ENCODE data around the gene TAS2R9.
A peak's percentile ranks its signal among the peaks of the same experiment; 100 is the strongest.

The TAS2R9 gene

DNA sequence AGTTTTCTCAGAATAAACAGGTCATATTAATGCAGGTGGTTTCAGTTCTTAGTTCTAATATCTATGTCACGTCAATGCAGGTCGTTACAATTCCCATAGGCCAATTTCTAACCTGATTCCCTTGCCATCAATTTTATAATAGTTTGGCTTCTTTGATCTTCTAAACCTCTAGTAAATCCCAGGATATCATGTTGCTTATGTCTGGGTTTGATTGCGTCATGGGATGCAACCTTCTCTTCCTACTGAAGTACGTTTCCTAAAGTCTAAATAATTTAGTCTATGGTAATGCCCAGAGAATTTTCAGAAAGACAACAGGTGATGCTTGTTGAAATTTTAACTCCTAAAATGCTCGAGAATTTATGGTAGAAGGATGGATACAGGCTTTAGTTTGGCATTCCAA lies 26.7 kb downstream of the TAS2R9 start:
- H3K27me3 ChIP-seq (ENCODE audit: low read depth, low read length) = no peaks in the 10 kb centered on the region
- no peaks in the 10 kb centered on the region for H3K9me3 ChIP-seq (ENCODE audit: insufficient read depth, low read length)
- no peaks in the 10 kb centered on the region for H3K36me3 ChIP-seq (replicated peaks; ENCODE audit: low read depth, low read length)
- no peak for TF ChIP-seq EZH2phosphoT487 (IDR thresholded peaks at IDR 0.05; ENCODE audit: low read depth)
- TF ChIP-seq, protein P1, sequence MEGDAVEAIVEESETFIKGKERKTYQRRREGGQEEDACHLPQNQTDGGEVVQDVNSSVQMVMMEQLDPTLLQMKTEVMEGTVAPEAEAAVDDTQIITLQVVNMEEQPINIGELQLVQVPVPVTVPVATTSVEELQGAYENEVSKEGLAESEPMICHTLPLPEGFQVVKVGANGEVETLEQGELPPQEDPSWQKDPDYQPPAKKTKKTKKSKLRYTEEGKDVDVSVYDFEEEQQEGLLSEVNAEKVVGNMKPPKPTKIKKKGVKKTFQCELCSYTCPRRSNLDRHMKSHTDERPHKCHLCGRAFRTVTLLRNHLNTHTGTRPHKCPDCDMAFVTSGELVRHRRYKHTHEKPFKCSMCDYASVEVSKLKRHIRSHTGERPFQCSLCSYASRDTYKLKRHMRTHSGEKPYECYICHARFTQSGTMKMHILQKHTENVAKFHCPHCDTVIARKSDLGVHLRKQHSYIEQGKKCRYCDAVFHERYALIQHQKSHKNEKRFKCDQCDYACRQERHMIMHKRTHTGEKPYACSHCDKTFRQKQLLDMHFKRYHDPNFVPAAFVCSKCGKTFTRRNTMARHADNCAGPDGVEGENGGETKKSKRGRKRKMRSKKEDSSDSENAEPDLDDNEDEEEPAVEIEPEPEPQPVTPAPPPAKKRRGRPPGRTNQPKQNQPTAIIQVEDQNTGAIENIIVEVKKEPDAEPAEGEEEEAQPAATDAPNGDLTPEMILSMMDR (IDR thresholded peaks at IDR 0.05; ENCODE audit: low read depth, low read length) = no peak
- H3K4me1 ChIP-seq (ENCODE audit: low read length) = no peaks in the 10 kb centered on the region
- H3K4me2 ChIP-seq (ENCODE audit: low read length) = no peak overlapping the region
- H3K9ac ChIP-seq (ENCODE audit: low read length) = no peak overlapping the region
- H3K4me3 ChIP-seq (ENCODE audit: low read length) = no peak overlapping the region
- no peak overlapping the region for H2AFZ ChIP-seq (ENCODE audit: low read depth, low read length)
- no peaks in the 10 kb centered on the region for H3K79me2 ChIP-seq (ENCODE audit: low read length)
- H3K27ac ChIP-seq (ENCODE audit: low read length) = no peak overlapping the region
- H4K20me1 ChIP-seq (ENCODE audit: insufficient read depth, low read length) = no peaks in the 10 kb centered on the region

DNA sequence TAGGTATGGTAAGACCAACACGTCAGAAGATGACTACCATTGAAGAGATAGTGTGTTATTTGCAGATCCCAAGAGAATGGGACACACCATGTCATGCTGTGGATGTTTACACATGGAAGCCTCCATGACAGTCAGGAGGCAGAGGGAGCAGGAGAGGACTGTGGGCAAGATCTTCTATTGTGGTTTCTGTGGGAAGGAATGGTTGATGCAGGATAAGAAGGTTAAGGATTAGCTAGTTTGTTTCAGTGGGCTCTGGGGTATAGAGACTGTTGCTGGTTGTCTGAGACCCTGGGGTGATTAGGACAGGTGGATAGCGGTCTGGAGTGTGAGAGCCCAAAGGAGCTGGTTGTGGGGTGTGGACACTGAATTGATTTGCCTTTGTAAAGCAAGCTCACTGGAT lies 30.9 kb downstream of the TAS2R9 start:
- Histone ChIP-seq H3K9ac (ENCODE audit: low read length) (no peak overlapping the region), H2AFZ (ENCODE audit: low read depth, low read length) (no peak overlapping the region), H4K20me1 (ENCODE audit: insufficient read depth, low read length) (no peaks in the 10 kb centered on the region), H3K27me3 (ENCODE audit: low read depth, low read length) (peaks cover 12% of the 10 kb centered on the region), H3K27ac (ENCODE audit: low read length) (no peak overlapping the region), H3K4me1 (ENCODE audit: low read length) (no peaks in the 10 kb centered on the region), H3K4me3 (ENCODE audit: low read length) (no peak overlapping the region), H3K79me2 (ENCODE audit: low read length) (no peaks in the 10 kb centered on the region), H3K36me3 (replicated peaks; ENCODE audit: low read depth, low read length) (no peaks in the 10 kb centered on the region), H3K4me2 (ENCODE audit: low read length) (no peak overlapping the region), H3K9me3 (ENCODE audit: insufficient read depth, low read length) (no peaks in the 10 kb centered on the region)
- TF ChIP-seq, protein P1 (IDR thresholded peaks at IDR 0.05; ENCODE audit: low read depth, low read length) = no peak
- no peak for TF ChIP-seq EZH2phosphoT487 (IDR thresholded peaks at IDR 0.05; ENCODE audit: low read depth)

DNA sequence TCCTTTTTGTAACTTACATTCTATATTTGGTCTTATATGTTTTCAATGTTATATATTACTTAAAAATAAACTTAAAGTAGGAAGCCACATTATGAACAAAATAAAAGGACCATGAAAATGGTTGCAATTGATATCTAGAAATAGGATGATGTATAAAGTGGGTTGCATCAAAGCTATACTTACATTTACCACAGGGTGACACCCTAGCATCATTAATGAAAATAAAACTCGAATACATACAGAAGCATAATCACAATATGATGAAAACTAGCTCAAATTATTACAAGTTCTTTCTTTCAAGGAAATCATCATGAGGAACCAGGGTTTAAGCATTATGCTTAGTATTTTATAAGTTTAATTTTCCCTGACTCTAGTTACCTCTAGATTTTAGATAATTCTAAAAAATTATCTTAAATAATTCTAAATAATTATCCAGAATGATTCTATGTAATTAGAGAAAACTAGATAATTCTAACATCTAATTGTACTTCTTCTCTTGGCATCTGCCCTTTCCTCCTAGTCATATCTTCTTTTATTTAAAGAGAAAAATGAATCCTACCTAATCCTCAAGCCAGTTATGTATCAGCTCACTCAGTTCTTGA lies 38.7 kb downstream of the TAS2R9 start:
- peaks cover 76% of the 10 kb centered on the region for H3K27me3 ChIP-seq (ENCODE audit: low read depth, low read length)
- H3K4me1 ChIP-seq (ENCODE audit: low read length) = no peaks in the 10 kb centered on the region
- no peaks in the 10 kb centered on the region for H3K79me2 ChIP-seq (ENCODE audit: low read length)
- no peak overlapping the region for H2AFZ ChIP-seq (ENCODE audit: low read depth, low read length)
- H3K9ac ChIP-seq (ENCODE audit: low read length) = no peak overlapping the region
- no peak overlapping the region for H3K4me2 ChIP-seq (ENCODE audit: low read length)
- H4K20me1 ChIP-seq (ENCODE audit: insufficient read depth, low read length) = no peaks in the 10 kb centered on the region
- no peak overlapping the region for H3K27ac ChIP-seq (ENCODE audit: low read length)
- H3K9me3 ChIP-seq (ENCODE audit: insufficient read depth, low read length) = no peaks in the 10 kb centered on the region
- TF ChIP-seq EZH2phosphoT487 (IDR thresholded peaks at IDR 0.05; ENCODE audit: low read depth) = no peak
- TF ChIP-seq, protein P1 (IDR thresholded peaks at IDR 0.05; ENCODE audit: low read depth, low read length) = peak; percentile 73
- no peaks in the 10 kb centered on the region for H3K36me3 ChIP-seq (replicated peaks; ENCODE audit: low read depth, low read length)
- H3K4me3 ChIP-seq (ENCODE audit: low read length) = no peak overlapping the region

DNA sequence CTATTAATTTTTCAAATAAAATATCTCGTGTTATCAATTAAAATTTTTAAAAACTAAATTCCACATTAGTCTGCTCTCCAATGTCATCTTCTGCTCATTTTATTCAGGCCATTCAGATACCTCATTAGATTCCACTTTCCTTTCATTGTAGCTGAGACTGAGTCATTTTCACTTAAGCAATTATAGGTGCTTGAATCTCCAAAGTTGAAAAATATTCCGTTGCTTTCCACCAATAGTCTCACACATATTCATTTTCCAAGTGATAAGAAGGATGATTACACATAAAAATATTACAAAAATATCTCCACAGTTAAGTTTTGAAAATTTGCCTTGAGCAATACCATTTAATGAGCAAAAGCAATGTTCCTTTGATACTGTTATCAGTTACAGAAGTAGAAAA lies 50.3 kb downstream of the TAS2R9 start:
- peaks cover 10% of the 10 kb centered on the region; the same call in 1 of the 2 replicates for H3K9me3 ChIP-seq (ENCODE audit: insufficient read depth, low read length)
- no peak overlapping the region for H3K4me3 ChIP-seq (ENCODE audit: low read length)
- no peak for TF ChIP-seq EZH2phosphoT487 (IDR thresholded peaks at IDR 0.05; ENCODE audit: low read depth)
- TF ChIP-seq, protein P1 (IDR thresholded peaks at IDR 0.05; ENCODE audit: low read depth, low read length) = no peak
- no peak overlapping the region for H3K4me2 ChIP-seq (ENCODE audit: low read length)
- H3K4me1 ChIP-seq (ENCODE audit: low read length) = no peaks in the 10 kb centered on the region
- H3K9ac ChIP-seq (ENCODE audit: low read length) = no peak overlapping the region
- H3K27me3 ChIP-seq (ENCODE audit: low read depth, low read length) = peaks cover 48% of the 10 kb centered on the region
- no peaks in the 10 kb centered on the region for H3K79me2 ChIP-seq (ENCODE audit: low read length)
- H4K20me1 ChIP-seq (ENCODE audit: insufficient read depth, low read length) = no peaks in the 10 kb centered on the region
- no peak overlapping the region for H3K27ac ChIP-seq (ENCODE audit: low read length)
- H3K36me3 ChIP-seq (replicated peaks; ENCODE audit: low read depth, low read length) = no peaks in the 10 kb centered on the region
- no peak overlapping the region for H2AFZ ChIP-seq (ENCODE audit: low read depth, low read length)
